ENCODE results near the gene SPOCK1.

GRCh38 chr5:137340881-137341280 is 158.2 kb downstream of the SPOCK1 start:
- no peak for TF ChIP-seq CTCF (conservative IDR thresholded peaks at IDR 0.05; ENCODE audit: low read depth, low read length)
- TF ChIP-seq EZH2 (IDR thresholded peaks at IDR 0.05; ENCODE audit: low read length, unreplicated experiment) = no peak
- TF ChIP-seq EZH2phosphoT487 (IDR thresholded peaks at IDR 0.05; ENCODE audit: borderline replicate concordance, low read length) = no peak
